Measurements from ENCODE around the gene DCLK2.
A peak's percentile ranks its signal among the peaks of the same experiment; 100 is the strongest.

Gene DCLK2

DNA sequence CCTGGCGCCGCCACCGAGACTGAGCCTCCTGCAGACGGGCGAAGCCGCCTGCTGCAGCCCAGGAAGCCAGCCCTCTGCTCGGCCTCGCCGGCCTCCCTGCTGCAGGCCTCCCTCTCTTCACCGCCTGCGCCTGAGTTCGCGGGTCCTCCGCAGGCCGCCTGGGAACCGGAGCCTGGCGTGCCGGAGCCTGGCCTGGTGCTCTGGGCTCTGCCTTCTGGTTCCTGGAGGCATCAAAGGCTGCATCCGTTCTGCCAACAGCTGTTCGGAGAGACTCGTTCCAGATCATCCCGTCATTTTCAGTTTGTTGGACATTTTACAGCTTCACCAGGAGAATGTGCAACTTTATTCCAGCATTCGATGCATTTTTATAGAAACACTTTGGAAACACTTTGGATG is 178.0 kb downstream of the DCLK2 start:
- Mint-ChIP-seq H3K27me3 (no peaks in the 10 kb centered on the region), H3K27ac (no peak overlapping the region), H3K9me3 (no peaks in the 10 kb centered on the region), H3K36me3 (no peaks in the 10 kb centered on the region), H3K4me3 (no peak overlapping the region), H3K4me1 (no peaks in the 10 kb centered on the region)

DNA sequence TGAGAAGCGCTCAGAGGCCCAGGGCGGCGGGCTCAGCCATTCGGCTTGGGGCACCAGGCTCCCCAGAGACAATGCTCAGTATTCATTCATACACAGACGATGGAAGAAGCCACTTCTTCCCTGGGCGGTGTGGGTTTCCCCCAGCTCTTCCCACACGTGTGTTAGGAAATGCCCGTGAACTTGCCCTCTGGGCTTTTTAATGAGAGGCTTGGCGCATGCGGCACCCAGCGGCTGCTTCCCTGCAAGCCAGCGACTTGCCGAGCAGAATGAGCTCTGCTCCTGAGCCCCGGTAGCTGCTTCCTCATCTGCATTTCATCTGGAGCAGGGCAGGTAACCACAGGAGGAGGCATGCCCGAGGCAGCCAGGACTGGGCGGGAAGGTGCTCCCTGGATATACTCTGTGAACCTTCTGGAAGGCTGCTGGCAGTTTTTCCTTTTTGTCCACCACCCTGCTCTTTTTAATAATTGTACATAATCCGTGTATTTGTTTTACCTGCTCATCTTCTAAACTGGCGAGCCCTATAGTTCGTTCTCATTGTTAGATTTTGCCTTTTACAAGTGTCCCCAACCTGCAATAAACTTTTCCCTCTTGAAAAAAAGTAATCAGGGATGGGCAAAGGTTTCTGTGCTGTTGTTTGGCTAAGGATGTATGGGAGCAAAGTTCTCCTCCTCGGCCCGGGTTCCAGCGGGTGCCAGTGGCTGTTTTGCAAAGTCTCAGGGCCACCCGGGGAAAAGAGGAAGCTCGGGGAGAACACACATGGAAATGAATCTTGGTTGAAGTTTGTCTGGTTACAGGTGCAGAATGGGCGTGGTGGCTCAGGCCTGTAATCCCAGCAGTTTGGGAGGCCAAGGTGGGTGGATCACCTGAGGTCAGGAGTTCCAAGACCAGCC is 178.8 kb downstream of the DCLK2 start:
- no peaks in the 10 kb centered on the region for H3K27me3 Mint-ChIP-seq
- H3K27ac Mint-ChIP-seq: no peak overlapping the region
- no peaks in the 10 kb centered on the region for H3K9me3 Mint-ChIP-seq
- no peak overlapping the region for H3K4me3 Mint-ChIP-seq
- no peaks in the 10 kb centered on the region for H3K36me3 Mint-ChIP-seq
- no peaks in the 10 kb centered on the region for H3K4me1 Mint-ChIP-seq

DNA sequence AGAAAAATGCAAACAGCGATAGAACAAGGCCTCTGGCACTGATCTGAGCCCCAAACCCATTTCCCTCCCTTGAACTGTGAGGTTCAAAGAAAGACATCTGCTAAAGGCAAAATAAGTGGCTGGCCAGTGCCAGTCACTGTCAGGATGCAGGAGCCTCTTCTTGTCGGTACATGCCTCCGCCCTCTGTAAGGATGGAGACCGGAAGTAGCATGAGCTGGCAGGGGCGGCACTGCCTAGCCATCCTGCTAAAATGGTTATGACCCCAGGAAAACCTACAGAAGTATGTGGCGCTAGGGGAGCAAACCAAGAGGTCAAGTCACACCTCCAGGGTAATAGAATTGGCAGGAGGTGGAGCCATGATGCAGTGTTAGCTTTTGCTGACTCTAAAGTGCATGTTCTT is 180.3 kb downstream of the DCLK2 start:
- Mint-ChIP-seq H3K4me1 (no peaks in the 10 kb centered on the region), H3K27ac (no peak overlapping the region), H3K36me3 (no peaks in the 10 kb centered on the region), H3K27me3 (no peaks in the 10 kb centered on the region), H3K4me3 (no peak overlapping the region), H3K9me3 (no peaks in the 10 kb centered on the region)

DNA sequence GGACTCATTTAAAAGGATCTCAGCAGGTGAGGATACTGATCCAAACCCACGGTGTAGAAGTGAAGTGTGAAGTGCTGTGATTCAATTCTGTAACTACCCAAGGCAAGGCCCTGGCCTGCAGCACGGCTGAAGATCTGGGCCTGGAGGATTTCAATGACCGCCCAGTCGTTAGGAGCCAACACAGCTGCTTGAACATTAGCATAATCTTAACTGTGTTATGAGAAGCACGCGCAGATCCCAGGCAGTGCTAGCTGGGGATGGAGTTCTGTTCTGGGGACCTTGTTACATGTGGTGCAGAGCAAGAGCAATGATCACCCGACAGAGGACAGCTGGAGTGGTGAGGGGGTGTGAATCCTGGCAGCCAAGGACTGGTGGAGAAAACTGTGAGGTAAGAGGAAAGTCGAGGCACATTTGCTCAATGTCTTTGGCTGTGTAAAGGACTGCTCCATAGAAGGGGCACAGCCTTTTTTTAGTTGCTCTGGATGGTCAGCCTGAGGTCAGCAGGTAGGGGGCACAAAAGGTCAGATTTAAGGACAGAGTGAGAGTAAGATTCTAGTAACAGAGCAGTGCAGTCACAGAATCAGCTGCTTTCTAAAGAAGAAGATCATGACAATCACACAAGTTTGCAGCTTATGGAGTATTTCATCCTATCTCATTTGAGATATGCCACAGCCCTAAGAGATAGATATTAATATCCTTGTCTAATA is 181.8 kb downstream of the DCLK2 start:
- Mint-ChIP-seq H3K36me3 (peaks cover 6% of the 10 kb centered on the region), H3K27me3 (no peaks in the 10 kb centered on the region), H3K4me1 (no peaks in the 10 kb centered on the region), H3K27ac (peak overlapping the region; percentile 26), H3K9me3 (no peaks in the 10 kb centered on the region), H3K4me3 (no peak overlapping the region)

DNA sequence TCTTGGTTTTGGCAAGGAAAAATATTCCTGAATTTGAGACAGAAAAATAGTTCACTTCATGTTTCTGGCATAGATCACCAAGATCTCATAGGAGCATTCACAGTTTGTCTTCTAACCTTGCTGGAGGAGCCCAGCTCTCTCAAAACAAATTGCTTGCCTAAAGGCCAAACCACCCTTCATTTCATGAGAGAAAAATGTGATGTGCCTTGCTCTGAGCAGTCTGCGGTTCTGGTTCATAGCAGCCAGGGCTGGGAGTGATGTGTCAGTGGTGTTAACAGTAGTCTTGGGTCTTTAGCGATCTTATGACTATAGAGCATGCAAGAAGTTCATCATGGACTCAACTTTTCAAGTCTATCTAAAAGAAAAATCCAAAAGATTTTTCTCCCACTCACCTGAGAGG is 183.3 kb downstream of the DCLK2 start:
- no peaks in the 10 kb centered on the region for H3K27me3 Mint-ChIP-seq
- peaks cover 8% of the 10 kb centered on the region for H3K36me3 Mint-ChIP-seq
- no peak overlapping the region for H3K27ac Mint-ChIP-seq
- H3K4me3 Mint-ChIP-seq: no peak overlapping the region
- no peaks in the 10 kb centered on the region for H3K4me1 Mint-ChIP-seq
- H3K9me3 Mint-ChIP-seq: no peaks in the 10 kb centered on the region

DNA sequence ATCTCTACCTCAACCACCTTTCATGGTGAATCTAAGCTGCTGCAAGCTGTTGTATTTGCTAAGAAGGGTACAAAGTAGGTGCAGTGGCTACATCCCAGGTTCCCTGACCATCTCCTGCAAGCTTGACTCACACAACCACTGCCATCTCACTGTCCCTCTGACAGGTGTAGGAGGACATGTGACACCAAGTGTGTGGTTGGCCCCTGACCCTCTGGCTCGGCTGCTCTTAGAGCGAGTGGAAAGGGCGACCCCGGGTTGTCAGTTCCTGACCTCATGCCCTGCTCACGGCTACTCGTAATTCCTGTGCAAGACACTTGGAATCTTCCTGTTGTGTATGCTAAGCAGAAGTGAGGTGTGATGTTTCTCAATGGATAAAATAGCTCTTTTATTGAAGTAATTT is 184.4 kb downstream of the DCLK2 start:
- Mint-ChIP-seq H3K4me1 (no peaks in the 10 kb centered on the region), H3K4me3 (no peak overlapping the region), H3K27me3 (no peaks in the 10 kb centered on the region), H3K27ac (no peak overlapping the region), H3K9me3 (no peaks in the 10 kb centered on the region), H3K36me3 (peaks cover 15% of the 10 kb centered on the region)

DNA sequence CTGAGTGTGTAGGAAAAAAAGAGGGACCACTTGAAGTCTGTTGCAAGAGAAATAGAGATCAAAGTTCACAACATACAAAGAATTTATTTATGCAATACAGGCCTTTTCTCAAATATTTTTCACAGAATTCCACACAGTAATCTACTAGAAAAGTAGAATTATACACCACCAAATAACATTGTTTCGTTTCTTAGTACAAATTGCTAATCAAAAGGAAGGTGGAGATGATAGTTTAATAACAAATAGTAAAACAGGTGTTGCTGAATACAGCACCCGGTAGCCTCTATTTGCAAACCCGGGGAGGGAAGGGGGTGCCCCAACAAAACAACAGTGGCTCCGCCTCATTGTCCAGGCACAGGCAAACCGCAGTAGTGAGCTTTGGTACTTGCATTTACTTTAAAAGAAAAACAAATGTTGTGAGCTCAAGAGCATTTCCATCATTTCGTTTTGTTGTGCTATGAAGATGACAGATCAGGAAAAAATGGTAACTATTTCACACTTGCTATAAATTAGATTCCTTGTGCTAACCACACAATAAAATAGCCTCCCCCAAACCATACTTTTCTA is 186.4 kb downstream of the DCLK2 start:
- peaks cover 20% of the 10 kb centered on the region for H3K36me3 Mint-ChIP-seq
- no peak overlapping the region for H3K4me3 Mint-ChIP-seq
- H3K9me3 Mint-ChIP-seq: no peaks in the 10 kb centered on the region
- H3K27ac Mint-ChIP-seq: no peak overlapping the region
- peaks cover 4% of the 10 kb centered on the region for H3K4me1 Mint-ChIP-seq
- H3K27me3 Mint-ChIP-seq: no peaks in the 10 kb centered on the region

DNA sequence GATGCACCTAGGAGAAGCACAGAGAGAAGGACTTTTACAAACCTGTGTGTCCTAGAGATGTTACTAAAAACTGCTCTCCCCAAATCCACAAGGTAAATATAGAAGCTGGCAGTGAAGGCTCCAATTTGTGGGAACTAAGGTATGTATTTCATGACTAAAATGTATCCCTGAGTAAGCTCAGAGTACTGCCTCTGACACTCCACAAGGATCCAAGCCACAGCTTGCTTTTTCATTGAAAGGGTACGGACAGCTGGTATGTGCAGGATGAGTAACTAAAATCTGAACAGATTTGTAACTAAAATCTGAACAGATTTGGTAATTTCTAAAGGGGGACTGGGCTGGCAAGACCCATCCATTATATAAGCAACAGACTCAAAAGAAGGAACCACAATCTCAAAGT is 187.6 kb downstream of the DCLK2 start:
- no peak overlapping the region for H3K27ac Mint-ChIP-seq
- no peak overlapping the region for H3K4me3 Mint-ChIP-seq
- H3K9me3 Mint-ChIP-seq: no peaks in the 10 kb centered on the region
- peaks cover 26% of the 10 kb centered on the region for H3K36me3 Mint-ChIP-seq
- peaks cover 4% of the 10 kb centered on the region for H3K4me1 Mint-ChIP-seq
- H3K27me3 Mint-ChIP-seq: no peaks in the 10 kb centered on the region

DNA sequence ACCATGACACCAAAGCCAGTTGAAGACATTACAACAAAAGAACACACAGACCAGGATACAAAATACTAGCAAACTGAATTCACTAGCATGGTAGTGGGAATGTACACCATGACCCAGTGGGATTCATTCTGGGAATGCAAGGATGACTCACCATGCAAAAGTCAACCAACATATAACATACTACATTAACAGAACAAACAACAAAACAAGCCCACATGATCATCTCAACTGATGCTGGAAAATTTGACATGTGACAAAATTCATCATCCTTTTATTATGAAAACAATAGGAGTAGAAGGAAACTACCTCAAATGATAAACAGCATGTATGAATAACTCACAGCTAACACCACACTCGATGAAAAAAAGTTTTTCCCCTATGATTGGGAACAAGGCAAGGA is 190.2 kb downstream of the DCLK2 start:
- Mint-ChIP-seq H3K27me3 (no peaks in the 10 kb centered on the region), H3K4me1 (peaks cover 4% of the 10 kb centered on the region), H3K27ac (no peak overlapping the region), H3K9me3 (no peaks in the 10 kb centered on the region), H3K36me3 (peaks cover 36% of the 10 kb centered on the region), H3K4me3 (no peak overlapping the region)

DNA sequence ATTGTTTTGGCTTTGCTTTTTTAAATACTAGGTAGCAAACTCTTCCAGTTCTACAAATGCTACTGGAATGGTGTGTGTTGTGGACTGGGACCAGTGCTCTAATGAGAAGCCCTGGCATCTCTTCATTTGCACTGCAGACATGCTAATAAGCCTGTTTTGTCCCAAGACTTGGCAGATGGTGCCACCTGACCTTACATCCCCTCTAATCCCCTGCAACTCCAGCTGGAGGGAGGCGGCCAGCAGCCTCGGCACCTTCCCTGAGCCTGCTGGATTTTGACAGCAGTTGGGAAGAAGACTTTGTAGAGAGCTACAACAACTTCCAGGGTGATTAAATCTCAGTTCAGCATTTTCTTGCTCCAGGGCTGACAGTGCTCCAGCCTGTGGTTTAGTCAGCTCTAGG is 200.0 kb downstream of the DCLK2 start:
- no peaks in the 10 kb centered on the region for H3K27me3 Mint-ChIP-seq
- H3K9me3 Mint-ChIP-seq: peaks cover 7% of the 10 kb centered on the region
- no peaks in the 10 kb centered on the region for H3K4me1 Mint-ChIP-seq
- peaks cover 66% of the 10 kb centered on the region for H3K36me3 Mint-ChIP-seq
- H3K4me3 Mint-ChIP-seq: no peak overlapping the region
- no peak overlapping the region for H3K27ac Mint-ChIP-seq

DNA sequence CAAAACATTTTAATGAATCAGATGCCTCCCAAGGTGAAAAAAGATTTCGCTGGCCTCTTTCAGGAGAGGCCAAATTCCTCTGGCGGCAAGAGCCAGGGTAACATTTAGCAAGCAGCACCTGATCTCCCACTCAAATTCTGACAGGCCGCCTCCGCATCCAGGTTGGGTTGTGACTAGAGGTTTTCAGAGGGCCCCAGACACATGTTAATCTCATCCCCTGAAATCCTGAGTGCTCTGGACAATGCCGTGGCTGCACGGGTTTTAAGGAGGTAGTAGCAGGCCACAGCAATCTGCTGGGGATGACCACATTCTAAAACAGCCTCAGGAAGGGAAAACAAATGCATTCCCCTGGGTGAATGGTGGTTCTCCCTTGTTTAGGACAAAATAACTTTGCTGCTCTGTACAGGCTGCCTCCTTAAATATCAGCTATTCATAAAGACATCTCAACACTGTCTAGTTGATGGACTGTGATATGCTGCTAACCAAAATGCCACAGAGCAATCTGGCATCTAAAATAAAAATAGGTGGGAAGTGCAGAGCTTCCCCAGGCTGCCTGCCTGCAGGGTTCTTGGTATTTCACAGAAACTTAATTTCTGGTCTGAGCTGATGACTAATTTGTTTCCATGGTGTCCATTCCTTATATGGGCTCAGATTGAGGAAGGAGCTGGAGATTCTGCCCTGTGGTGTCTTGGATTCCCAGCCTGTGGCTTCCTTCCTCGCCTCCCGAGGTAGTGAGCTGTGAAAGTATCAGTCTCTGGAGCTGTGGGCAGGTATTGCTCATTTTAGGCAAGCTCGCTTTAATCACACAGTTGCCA is 202.0 kb downstream of the DCLK2 start:
- H3K4me3 Mint-ChIP-seq: no peak overlapping the region
- H3K4me1 Mint-ChIP-seq: no peaks in the 10 kb centered on the region
- H3K27ac Mint-ChIP-seq: no peak overlapping the region
- H3K27me3 Mint-ChIP-seq: no peaks in the 10 kb centered on the region
- H3K9me3 Mint-ChIP-seq: peaks cover 7% of the 10 kb centered on the region
- H3K36me3 Mint-ChIP-seq: peaks cover 60% of the 10 kb centered on the region

DNA sequence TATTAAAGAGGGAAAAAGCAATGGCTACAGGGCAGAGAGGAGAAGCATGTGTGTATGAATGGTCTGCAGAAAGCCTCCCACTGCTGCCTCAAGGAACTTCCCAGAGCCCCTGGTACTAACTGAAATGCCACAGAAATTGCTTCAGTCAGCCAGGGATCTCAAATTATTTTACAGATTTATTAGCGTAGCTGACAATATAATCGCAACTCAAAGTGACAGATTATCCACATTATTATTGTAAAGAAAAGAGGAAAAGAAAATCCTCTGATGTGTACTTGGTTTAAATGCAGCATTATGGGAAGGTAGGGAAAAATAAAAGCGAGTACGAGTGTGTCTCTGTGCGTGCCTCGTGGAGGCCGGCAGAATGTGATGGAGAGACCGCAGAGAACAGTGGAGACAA is 202.7 kb downstream of the DCLK2 start:
- Mint-ChIP-seq H3K36me3 (peaks cover 58% of the 10 kb centered on the region), H3K4me1 (no peaks in the 10 kb centered on the region), H3K27me3 (no peaks in the 10 kb centered on the region), H3K9me3 (peaks cover 7% of the 10 kb centered on the region), H3K27ac (no peak overlapping the region), H3K4me3 (no peak overlapping the region)

DNA sequence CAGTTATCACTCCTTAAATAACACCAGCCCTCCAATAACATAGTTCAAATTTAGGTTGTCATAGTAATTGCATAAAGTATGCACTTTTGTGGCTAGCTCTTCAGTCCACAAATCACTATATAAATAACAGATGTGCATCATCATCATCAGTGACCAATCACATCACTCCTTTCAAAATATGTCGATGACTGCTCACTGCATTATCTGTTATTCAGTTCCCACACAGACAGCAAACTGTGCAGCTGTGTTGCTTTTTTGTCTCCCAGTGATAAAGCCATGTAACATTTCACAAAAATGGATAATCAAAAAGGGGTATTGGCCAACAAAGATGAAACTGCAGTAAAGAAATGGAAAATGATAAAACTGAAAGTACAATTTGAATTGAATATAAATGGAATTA is 205.4 kb downstream of the DCLK2 start:
- Mint-ChIP-seq H3K4me3 (no peak overlapping the region), H3K27ac (peak overlapping the region; percentile 53), H3K9me3 (no peaks in the 10 kb centered on the region), H3K36me3 (peaks cover 42% of the 10 kb centered on the region), H3K27me3 (no peaks in the 10 kb centered on the region), H3K4me1 (no peaks in the 10 kb centered on the region)

DNA sequence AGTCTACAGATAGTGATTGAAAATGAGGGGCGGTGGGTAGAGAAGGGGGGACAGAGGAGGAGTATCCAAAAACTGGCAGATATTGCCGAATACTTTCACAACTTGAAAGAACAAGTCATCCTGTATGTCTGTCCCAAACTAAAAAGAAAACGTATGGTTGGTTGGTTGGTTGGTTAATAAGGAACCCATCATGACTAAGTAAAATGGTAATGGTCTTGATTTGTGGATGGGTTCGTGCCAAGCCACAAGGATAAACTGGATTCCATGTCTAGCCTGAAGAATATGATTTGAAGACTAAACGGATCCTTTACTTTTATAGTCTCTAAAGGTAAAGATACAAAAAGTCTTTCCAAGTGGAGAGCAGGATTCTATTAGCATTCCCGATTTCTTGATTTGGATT is 208.4 kb downstream of the DCLK2 start:
- Mint-ChIP-seq H3K27ac (no peak overlapping the region), H3K27me3 (no peaks in the 10 kb centered on the region), H3K36me3 (peaks cover 23% of the 10 kb centered on the region), H3K4me3 (no peak overlapping the region), H3K9me3 (no peaks in the 10 kb centered on the region), H3K4me1 (peaks cover 9% of the 10 kb centered on the region)

DNA sequence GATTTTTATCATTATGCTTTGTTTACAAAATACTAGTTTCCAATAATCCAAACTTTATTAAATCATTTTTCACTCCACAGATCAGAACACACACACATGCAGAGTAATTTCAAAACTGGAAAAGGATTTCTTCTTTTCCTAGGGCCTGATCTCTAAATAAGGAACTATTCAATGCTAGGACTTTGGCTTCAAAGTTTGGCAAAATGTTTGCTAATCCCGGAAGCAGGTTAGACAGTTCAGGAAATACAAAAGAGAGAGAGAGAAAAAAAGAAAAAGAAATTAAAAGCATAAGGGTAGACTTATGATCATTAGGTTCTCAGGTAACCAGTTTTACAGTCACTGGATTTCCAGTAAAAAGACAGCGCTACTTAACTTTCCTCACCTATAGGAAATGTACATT is 211.0 kb downstream of the DCLK2 start:
- H3K27me3 Mint-ChIP-seq: no peaks in the 10 kb centered on the region
- no peak overlapping the region for H3K4me3 Mint-ChIP-seq
- peaks cover 9% of the 10 kb centered on the region for H3K4me1 Mint-ChIP-seq
- peaks cover 6% of the 10 kb centered on the region for H3K9me3 Mint-ChIP-seq
- H3K36me3 Mint-ChIP-seq: peaks cover 10% of the 10 kb centered on the region
- no peak overlapping the region for H3K27ac Mint-ChIP-seq

All from activated naive CD4-positive, alpha-beta T cell treated with anti-CD3 and anti-CD28 coated beads, Interleukin-2, amount 50 U/mL, for 24 hours (primary cell).